Mesendoderm (in vitro differentiated cells): ENCODE results near the gene UBXN4.

Source experiments
- DNase-seq: peaks from one replicate; pipeline ENCODE4 v3.0.0; 2013
- H2AK5ac ChIP-seq: 2 replicates; pipeline ENCODE4 v1.6.1; 2013; ENCODE audit warnings: low read length, inconsistent platforms
- H2BK120ac ChIP-seq: 2 replicates; pipeline ENCODE4 v1.6.1; 2013; ENCODE audit warnings: low read depth, mild to moderate bottlenecking, low read length, moderate library complexity, mixed read lengths
- H2BK15ac ChIP-seq: replicated peaks from 2 replicates; pipeline ENCODE4 v1.6.1; 2013; ENCODE audit warnings: low read depth, mild to moderate bottlenecking, moderate library complexity
- H2BK5ac ChIP-seq: 2 replicates; pipeline ENCODE4 v1.6.1; 2013; ENCODE audit warnings: low read length, inconsistent platforms
- H3K18ac ChIP-seq: 2 replicates; pipeline ENCODE4 v1.6.1; 2013; ENCODE audit warnings: mild to moderate bottlenecking, low read length, mixed read lengths
- H3K23ac ChIP-seq: one replicate; pipeline ENCODE4 v1.6.1; 2013; ENCODE audit warnings: low read length
- H3K27ac ChIP-seq: 2 replicates; pipeline ENCODE4 v1.5.1; 2013; ENCODE audit warnings: low read depth, mild to moderate bottlenecking, inconsistent platforms, low read length, moderate library complexity
- H3K27me3 ChIP-seq: 2 replicates; pipeline ENCODE4 v1.6.1; 2013; ENCODE audit warnings: low read length, control low read depth, mild to moderate bottlenecking, inconsistent platforms; ENCODE audit not compliant: insufficient read depth, poor library complexity
- H3K36me3 ChIP-seq: 2 replicates; pipeline ENCODE4 v1.6.1; 2013; ENCODE audit warnings: low read length, inconsistent platforms; ENCODE audit not compliant: control insufficient read depth, insufficient read depth
- H3K4ac ChIP-seq: one replicate; pipeline ENCODE4 v1.6.1; 2013; ENCODE audit warnings: low read depth, mild to moderate bottlenecking, low read length, moderate library complexity
- H3K4me1 ChIP-seq: 2 replicates; pipeline ENCODE4 v1.6.1; 2013; ENCODE audit warnings: low read depth, low read length, inconsistent platforms; ENCODE audit not compliant: control insufficient read depth
- H3K4me2 ChIP-seq: 2 replicates; pipeline ENCODE4 v1.6.1; 2013; ENCODE audit warnings: low read length
- H3K4me3 ChIP-seq: 2 replicates; pipeline ENCODE4 v1.5.1; 2013; ENCODE audit warnings: mild to moderate bottlenecking, low read length
- H3K56ac ChIP-seq: one replicate; pipeline ENCODE4 v1.6.1; 2013; ENCODE audit warnings: low read length
- H3K79me1 ChIP-seq: 2 replicates; pipeline ENCODE4 v1.6.1; 2013; ENCODE audit warnings: low read length, inconsistent platforms
- H3K79me2 ChIP-seq: 2 replicates; pipeline ENCODE4 v1.6.1; 2013; ENCODE audit warnings: mild to moderate bottlenecking, low read length; ENCODE audit not compliant: control insufficient read depth, insufficient read depth
- H3K9ac ChIP-seq: 2 replicates; pipeline ENCODE4 v1.6.1; 2013; ENCODE audit warnings: low read length, inconsistent platforms
- H4K5ac ChIP-seq: one replicate; pipeline ENCODE4 v1.6.1; 2013; ENCODE audit warnings: low read length
- H4K8ac ChIP-seq: one replicate; pipeline ENCODE4 v1.6.1; 2013; ENCODE audit warnings: low read depth, mild to moderate bottlenecking, control low read depth, low read length, moderate library complexity
- WGBS: extraction: QIAGEN DNeasy Blood & Tissue Kit; methylation state at CpG from one replicate; pipeline ENCODE4 v1.1.7; 2013; ENCODE audit warnings: low lambda C conversion rate, missing lambda C conversion rate; ENCODE audit not compliant: insufficient coverage; ENCODE audit errors: extremely low coverage; 5-methylcytosine and 5-hydroxymethylcytosine counted together

Gene UBXN4

GRCh38 chr2:135744760-135745314 lies 3.2 kb downstream of the UBXN4 start:
- DNase-seq = peak; percentile 80
- Histone ChIP-seq H3K79me2 (peaks cover 34% of the 10 kb centered on the region), H3K79me1 (peaks cover 11% of the 10 kb centered on the region), H3K27me3 (no peaks in the 10 kb centered on the region), H3K4me1 (no peaks in the 10 kb centered on the region), H4K8ac (no peak overlapping the region), H3K4me3 (no peak overlapping the region), H3K23ac (no peak overlapping the region), H3K4ac (no peak overlapping the region), H2BK15ac (no peak overlapping the region), H3K36me3 (no peaks in the 10 kb centered on the region), H2AK5ac (no peak overlapping the region), H3K18ac (no peak overlapping the region), H4K5ac (no peak overlapping the region), H3K9ac (no peak overlapping the region), H2BK120ac (no peak overlapping the region), H3K56ac (no peak overlapping the region), H3K4me2 (no peak overlapping the region), H3K27ac (no peak overlapping the region), H2BK5ac (no peak overlapping the region)
- no CpG with 5 or more reads among the region's 5 CpGs for WGBS

DNA sequence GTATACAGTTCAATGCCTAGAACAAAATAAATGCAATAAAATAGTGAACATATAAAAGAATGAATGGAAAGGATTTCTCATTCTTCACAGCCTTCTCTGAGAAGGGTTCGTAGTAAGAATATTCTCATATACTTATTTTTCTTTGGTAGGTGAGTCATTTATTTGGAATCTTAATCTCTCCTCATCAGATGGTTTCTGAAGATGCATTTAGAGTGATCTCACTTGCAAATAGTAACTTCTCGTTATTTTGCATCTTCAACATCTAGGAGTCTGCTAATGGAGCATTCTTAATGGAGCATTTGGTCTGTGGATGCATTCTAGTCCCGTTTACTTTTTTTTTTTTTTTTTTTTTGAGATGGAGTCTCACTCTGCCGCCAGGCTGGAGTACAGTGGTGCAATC lies 3.9 kb downstream of the UBXN4 start:
- Histone ChIP-seq H3K79me2 (peaks cover 34% of the 10 kb centered on the region), H3K18ac (no peak overlapping the region), H3K4me1 (no peaks in the 10 kb centered on the region), H2BK5ac (no peak overlapping the region), H3K23ac (no peak overlapping the region), H3K4me3 (no peak overlapping the region), H3K36me3 (no peaks in the 10 kb centered on the region), H4K5ac (no peak overlapping the region), H3K79me1 (peaks cover 11% of the 10 kb centered on the region), H3K4me2 (no peak overlapping the region), H2BK15ac (no peak overlapping the region), H4K8ac (no peak overlapping the region), H3K27me3 (no peaks in the 10 kb centered on the region), H2AK5ac (no peak overlapping the region), H3K56ac (no peak overlapping the region), H3K9ac (no peak overlapping the region), H3K4ac (no peak overlapping the region), H2BK120ac (no peak overlapping the region), H3K27ac (no peak overlapping the region)
- peak; percentile 22 for DNase-seq
- no CpG with 5 or more reads among the region's 4 CpGs for WGBS

DNA sequence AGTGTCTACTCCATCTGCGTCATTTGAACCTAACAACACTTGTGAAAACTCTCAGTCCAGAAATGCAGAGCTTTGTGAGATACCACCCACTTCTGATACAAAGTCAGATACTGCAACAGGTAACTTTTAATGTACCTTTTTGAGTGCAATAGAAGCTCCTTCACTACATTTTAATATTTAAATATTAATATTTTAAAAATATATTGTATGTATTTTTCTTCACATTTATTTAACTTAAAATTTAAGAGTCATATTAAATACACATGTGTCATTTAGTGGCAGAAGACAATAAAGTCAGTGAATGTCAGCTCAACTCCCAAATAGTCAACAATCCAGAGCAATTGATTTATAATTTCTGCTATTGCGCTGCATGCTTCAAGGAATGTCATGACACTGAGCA lies 13.9 kb downstream of the UBXN4 start:
- Histone ChIP-seq H3K23ac (no peak overlapping the region), H3K79me2 (no peaks in the 10 kb centered on the region), H3K56ac (no peak overlapping the region), H3K27ac (no peak overlapping the region), H3K4me3 (no peak overlapping the region), H3K79me1 (no peaks in the 10 kb centered on the region), H3K4ac (no peak overlapping the region), H2AK5ac (no peak overlapping the region), H3K4me1 (no peaks in the 10 kb centered on the region), H2BK15ac (no peak overlapping the region), H3K18ac (no peak overlapping the region), H3K27me3 (no peaks in the 10 kb centered on the region), H4K8ac (no peak overlapping the region), H4K5ac (no peak overlapping the region), H3K36me3 (peaks cover 3% of the 10 kb centered on the region), H2BK5ac (no peak overlapping the region), H2BK120ac (no peak overlapping the region), H3K9ac (no peak overlapping the region), H3K4me2 (no peak overlapping the region)
- DNase-seq = no peak
- no CpG with 5 or more reads among the region's 2 CpGs for WGBS

DNA sequence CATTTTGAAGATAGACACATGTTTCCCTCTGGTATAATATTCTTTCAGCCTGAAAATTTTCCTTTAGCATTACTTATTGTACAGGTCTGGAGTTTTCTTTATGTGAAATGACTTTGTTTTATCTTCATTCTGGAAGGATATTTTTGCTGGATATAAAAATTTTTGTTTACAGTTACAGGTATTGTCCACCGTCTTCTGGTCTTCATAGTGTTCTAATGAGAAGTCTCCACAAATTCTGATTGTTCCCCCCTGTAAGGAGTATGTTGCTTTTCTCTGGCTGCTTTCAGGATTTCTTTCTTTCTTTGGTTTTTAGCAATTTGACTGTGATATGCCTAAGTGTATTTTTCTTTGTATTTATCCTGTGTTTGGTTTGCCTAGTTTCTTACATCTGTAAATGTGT lies 15.0 kb downstream of the UBXN4 start:
- no peak overlapping the region for H3K56ac ChIP-seq
- H3K79me1 ChIP-seq = no peaks in the 10 kb centered on the region
- DNase-seq = no peak
- H3K27me3 ChIP-seq = no peaks in the 10 kb centered on the region
- no peak overlapping the region for H2AK5ac ChIP-seq
- H3K36me3 ChIP-seq = peaks cover 3% of the 10 kb centered on the region
- H3K4me1 ChIP-seq = no peaks in the 10 kb centered on the region
- no peak overlapping the region for H3K9ac ChIP-seq
- no peak overlapping the region for H3K18ac ChIP-seq
- H2BK5ac ChIP-seq = no peak overlapping the region
- WGBS = no CpG with 5 or more reads among the region's 1 CpG
- no peak overlapping the region for H2BK120ac ChIP-seq
- H3K4ac ChIP-seq = no peak overlapping the region
- no peak overlapping the region for H3K4me2 ChIP-seq
- H3K4me3 ChIP-seq = no peak overlapping the region
- H3K27ac ChIP-seq = no peak overlapping the region
- no peak overlapping the region for H3K23ac ChIP-seq
- no peak overlapping the region for H2BK15ac ChIP-seq
- no peaks in the 10 kb centered on the region for H3K79me2 ChIP-seq
- H4K8ac ChIP-seq = no peak overlapping the region
- no peak overlapping the region for H4K5ac ChIP-seq

GRCh38 chr2:135762022-135762421 lies 20.4 kb downstream of the UBXN4 start:
- H3K36me3 ChIP-seq = peaks cover 3% of the 10 kb centered on the region

GRCh38 chr2:135762530-135762929 lies 20.9 kb downstream of the UBXN4 start:
- no peak overlapping the region for H2BK15ac ChIP-seq
- no peak overlapping the region for H3K4ac ChIP-seq
- no peak overlapping the region for H3K4me3 ChIP-seq
- H2BK120ac ChIP-seq = no peak overlapping the region
- H3K79me1 ChIP-seq = peaks cover 2% of the 10 kb centered on the region
- H3K27ac ChIP-seq = no peak overlapping the region
- H2AK5ac ChIP-seq = no peak overlapping the region
- H3K23ac ChIP-seq = no peak overlapping the region
- peaks cover 4% of the 10 kb centered on the region for H3K36me3 ChIP-seq
- no peak overlapping the region for H4K8ac ChIP-seq
- H3K56ac ChIP-seq = no peak overlapping the region
- no peaks in the 10 kb centered on the region for H3K79me2 ChIP-seq
- no peaks in the 10 kb centered on the region for H3K27me3 ChIP-seq
- no peak overlapping the region for H4K5ac ChIP-seq
- no peak overlapping the region for H3K4me2 ChIP-seq
- DNase-seq = no peak
- H3K9ac ChIP-seq = no peak overlapping the region
- WGBS = no CpG with 5 or more reads among the region's 1 CpG
- no peak overlapping the region for H2BK5ac ChIP-seq
- H3K4me1 ChIP-seq = no peaks in the 10 kb centered on the region
- no peak overlapping the region for H3K18ac ChIP-seq

More at GRCh38 chr2:135762022-135762421, 20.4 kb downstream of the UBXN4 start:
- Histone ChIP-seq H3K79me2 (no peaks in the 10 kb centered on the region), H2BK120ac (no peak overlapping the region), H4K8ac (no peak overlapping the region), H2BK15ac (no peak overlapping the region), H3K4ac (no peak overlapping the region), H4K5ac (no peak overlapping the region), H3K4me3 (no peak overlapping the region), H3K4me1 (no peaks in the 10 kb centered on the region), H3K9ac (no peak overlapping the region), H3K79me1 (peaks cover 2% of the 10 kb centered on the region), H2BK5ac (no peak overlapping the region), H3K27ac (no peak overlapping the region), H3K56ac (no peak overlapping the region), H3K4me2 (no peak overlapping the region), H2AK5ac (no peak overlapping the region), H3K27me3 (no peaks in the 10 kb centered on the region), H3K18ac (no peak overlapping the region), H3K23ac (no peak overlapping the region)
- no peak for DNase-seq
